Ovary (tissue), 3 donors: ENCODE results near the gene SRD5A1.

Experiments
- EP300 ChIP-seq: sonication (generic); formaldehyde crosslinking; IDR thresholded peaks from one replicate; pipeline ENCODE4 v1.6.1; 2017; ENCODE audit warnings: antibody characterized with exemption
- POLR2A ChIP-seq: fragments of 450-650 bp; IDR thresholded peaks from one replicate; pipeline ENCODE4 v1.6.1; 2017; ENCODE audit warnings: antibody characterized with exemption, mild to moderate bottlenecking, moderate library complexity
- TF ChIP-seq, protein P1 (sequence below), 3 donors: fragments of 450-650 bp in 2 of 3; fragments of 200-600 bp in 1 of 3; IDR thresholded peaks; one replicate each; pipeline versions ENCODE4 v1.5.1 to v1.8.0; 2016 to 2022; ENCODE audit warnings: antibody characterized with exemption in 3 of 3, mild to moderate bottlenecking in 1 of 3
- donor health status: DM: no; HTN: no; CAD: no.

DNA sequence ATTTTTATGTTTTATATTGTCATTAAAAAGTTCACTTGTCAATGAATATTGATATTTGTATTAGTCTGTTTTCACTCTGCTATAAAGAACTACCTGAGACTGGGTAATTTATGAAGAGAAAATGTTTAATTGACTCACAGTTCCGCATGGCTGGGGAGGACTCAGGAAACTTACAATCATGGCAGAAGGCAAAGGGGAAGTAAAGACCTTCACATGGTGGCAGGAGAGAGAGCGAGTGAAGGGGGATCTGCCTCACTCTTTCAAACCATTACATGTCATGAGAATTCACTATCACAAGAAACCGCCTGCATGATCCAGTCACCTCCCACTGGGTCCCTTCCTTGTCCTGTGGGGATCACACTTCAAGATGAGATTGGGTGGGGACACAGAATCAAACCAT, 27.4 kb downstream of the SRD5A1 start:
- TF ChIP-seq, protein P1, sequence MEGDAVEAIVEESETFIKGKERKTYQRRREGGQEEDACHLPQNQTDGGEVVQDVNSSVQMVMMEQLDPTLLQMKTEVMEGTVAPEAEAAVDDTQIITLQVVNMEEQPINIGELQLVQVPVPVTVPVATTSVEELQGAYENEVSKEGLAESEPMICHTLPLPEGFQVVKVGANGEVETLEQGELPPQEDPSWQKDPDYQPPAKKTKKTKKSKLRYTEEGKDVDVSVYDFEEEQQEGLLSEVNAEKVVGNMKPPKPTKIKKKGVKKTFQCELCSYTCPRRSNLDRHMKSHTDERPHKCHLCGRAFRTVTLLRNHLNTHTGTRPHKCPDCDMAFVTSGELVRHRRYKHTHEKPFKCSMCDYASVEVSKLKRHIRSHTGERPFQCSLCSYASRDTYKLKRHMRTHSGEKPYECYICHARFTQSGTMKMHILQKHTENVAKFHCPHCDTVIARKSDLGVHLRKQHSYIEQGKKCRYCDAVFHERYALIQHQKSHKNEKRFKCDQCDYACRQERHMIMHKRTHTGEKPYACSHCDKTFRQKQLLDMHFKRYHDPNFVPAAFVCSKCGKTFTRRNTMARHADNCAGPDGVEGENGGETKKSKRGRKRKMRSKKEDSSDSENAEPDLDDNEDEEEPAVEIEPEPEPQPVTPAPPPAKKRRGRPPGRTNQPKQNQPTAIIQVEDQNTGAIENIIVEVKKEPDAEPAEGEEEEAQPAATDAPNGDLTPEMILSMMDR (IDR thresholded peaks at IDR 0.05) = no peak
- no peak for TF ChIP-seq POLR2A
- TF ChIP-seq EP300 = no peak
